Sigmoid colon (tissue), 7 donors: ENCODE measurements around the gene ARRDC1. TPM values are rescaled to one million over a fixed set of nuclear protein-coding genes. Genes with fewer than 3 reads are reported as not detected.
"Not testable (repeated sequence)": the region's sequence is repeated elsewhere in the genome, so short reads cannot be mapped to it uniquely, and the experiment has no call there.

Source experiments
- DNase-seq: peaks from one replicate; pipeline ENCODE4 v3.0.0-alpha.2; 2019
- H3K27ac ChIP-seq, 4 donors: fragments of 200-600 bp; sonication (generic); one replicate each; pipeline ENCODE4 v1.5.1; 2016 to 2019; ENCODE audit warnings: mild to moderate bottlenecking in 1 of 4
- H3K27me3 ChIP-seq, 3 donors: fragments of 200-600 bp; sonication (generic); one replicate each; pipeline ENCODE4 v1.5.1; 2019; ENCODE audit warnings: mild to moderate bottlenecking in 1 of 3
- H3K36me3 ChIP-seq, 4 donors: fragments of 200-600 bp; sonication (generic); one replicate each; pipeline ENCODE4 v1.5.1; 2016 to 2019
- H3K4me1 ChIP-seq, 4 donors: fragments of 200-600 bp; sonication (generic); one replicate each; pipeline ENCODE4 v1.5.1; 2017 to 2019
- H3K4me3 ChIP-seq, 4 donors: fragments of 200-600 bp; sonication (generic); one replicate each; pipeline ENCODE4 v1.5.1; 2017 to 2019; ENCODE audit warnings: mild to moderate bottlenecking in 2 of 4, moderate library complexity in 1 of 4
- H3K9me3 ChIP-seq, 4 donors: fragments of 200-600 bp in 3 of 4; sonication (generic) in 3 of 4; one replicate each; pipeline versions ENCODE4 v1.5.1 to v1.6.1; 2013 to 2019
- EP300 ChIP-seq, 4 donors: sonication (generic); formaldehyde crosslinking; IDR thresholded peaks; one replicate each; pipeline ENCODE4 v1.6.1; 2017; ENCODE audit warnings: antibody characterized with exemption in 4 of 4
- POLR2A ChIP-seq, 2 donors: fragments of 450-650 bp; IDR thresholded peaks; one replicate each; pipeline ENCODE4 v1.6.1; 2016; ENCODE audit warnings: antibody characterized with exemption in 2 of 2, mild to moderate bottlenecking in 2 of 2, moderate library complexity in 2 of 2
- POLR2AphosphoS5 ChIP-seq, 4 donors: sonication (generic); formaldehyde crosslinking; IDR thresholded peaks; one replicate each; pipeline ENCODE4 v1.6.1; 2017; ENCODE audit warnings: antibody characterized with exemption in 4 of 4
- WGBS, 2 donors: extraction: QIAGEN DNeasy Blood & Tissue Kit; methylation state at CpG; one replicate each; pipeline ENCODE4 v1.1.7; 2013; 5-methylcytosine and 5-hydroxymethylcytosine counted together
- intact Hi-C: fragments of 100-400 bp; cut with DNase I; formaldehyde crosslinking; loops from one replicate; pipeline ENCODE4 v1.15.1; 2023
- polyA plus RNA-seq, 3 donors: library from polyadenylated mRNA; stranded (reverse); fragments of 200-250 nt; gene quantifications; one replicate each; pipeline ENCODE4 v1.2.3, GENCODE V29; 2013
- total RNA-seq, 4 donors: library from RNA; depleted of rRNA; stranded (reverse); fragments of >200 nt; gene quantifications; one replicate each; pipeline ENCODE4 v1.1.0, GENCODE V29; 2016
- TF ChIP-seq, protein P1 (sequence below), 4 experiments: fragments of 450-650 bp in 3 of 4; fragments of 200-600 bp in 1 of 4; IDR thresholded peaks; one replicate each; pipeline ENCODE4 v1.5.1; 2016 to 2019; ENCODE audit warnings: antibody characterized with exemption in 4 of 4, mild to moderate bottlenecking in 3 of 4, moderate library complexity in 2 of 4
- donor health status: healthy with polysubstance abuse.
- donor health status: Bipolar disorder and iron deficiency.
- donor health status: healthy.

The ARRDC1 gene
- total and polyA plus RNA-seq, 7 donors, result 12.5 to 131 (median 26.3) TPM

DNA sequence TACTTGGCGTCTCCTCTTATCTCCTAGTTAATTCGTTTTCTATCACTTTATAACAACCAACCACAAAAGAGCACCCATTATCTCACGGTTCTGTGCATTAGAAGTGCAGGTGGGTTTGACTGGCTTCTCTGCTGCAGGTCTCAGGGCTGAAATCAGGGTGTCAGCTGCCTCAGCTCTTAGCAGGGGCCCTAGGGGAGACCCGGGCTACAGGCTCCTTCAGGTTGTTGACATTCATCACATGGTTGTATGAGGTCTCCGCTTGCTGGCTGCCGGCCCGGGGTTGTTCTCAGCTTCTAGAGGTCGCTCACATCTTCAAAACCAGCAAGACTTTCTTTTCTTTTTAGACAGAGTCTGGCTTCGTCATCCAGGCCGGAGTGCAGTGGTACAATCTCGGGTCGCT is 12.3 kb upstream of the ARRDC1 start:
- TF ChIP-seq EP300 (IDR thresholded peaks at IDR 0.05) (no peak), POLR2A (IDR thresholded peaks at IDR 0.05) (no peak), POLR2AphosphoS5 (IDR thresholded peaks at IDR 0.05) (no peak)
- TF ChIP-seq, protein P1, sequence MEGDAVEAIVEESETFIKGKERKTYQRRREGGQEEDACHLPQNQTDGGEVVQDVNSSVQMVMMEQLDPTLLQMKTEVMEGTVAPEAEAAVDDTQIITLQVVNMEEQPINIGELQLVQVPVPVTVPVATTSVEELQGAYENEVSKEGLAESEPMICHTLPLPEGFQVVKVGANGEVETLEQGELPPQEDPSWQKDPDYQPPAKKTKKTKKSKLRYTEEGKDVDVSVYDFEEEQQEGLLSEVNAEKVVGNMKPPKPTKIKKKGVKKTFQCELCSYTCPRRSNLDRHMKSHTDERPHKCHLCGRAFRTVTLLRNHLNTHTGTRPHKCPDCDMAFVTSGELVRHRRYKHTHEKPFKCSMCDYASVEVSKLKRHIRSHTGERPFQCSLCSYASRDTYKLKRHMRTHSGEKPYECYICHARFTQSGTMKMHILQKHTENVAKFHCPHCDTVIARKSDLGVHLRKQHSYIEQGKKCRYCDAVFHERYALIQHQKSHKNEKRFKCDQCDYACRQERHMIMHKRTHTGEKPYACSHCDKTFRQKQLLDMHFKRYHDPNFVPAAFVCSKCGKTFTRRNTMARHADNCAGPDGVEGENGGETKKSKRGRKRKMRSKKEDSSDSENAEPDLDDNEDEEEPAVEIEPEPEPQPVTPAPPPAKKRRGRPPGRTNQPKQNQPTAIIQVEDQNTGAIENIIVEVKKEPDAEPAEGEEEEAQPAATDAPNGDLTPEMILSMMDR (IDR thresholded peaks at IDR 0.05), result no peak
- Histone ChIP-seq H3K9me3 (no peaks in the 10 kb centered on the region), H3K4me3 (no peak overlapping the region), H3K27me3 (no peaks in the 10 kb centered on the region), H3K27ac (no peak overlapping the region), H3K4me1 (peaks cover 0 to 27% (median 22%) of the 10 kb centered on the region in 4 donors), H3K36me3 (peaks cover 0 to 2% (median 0%) of the 10 kb centered on the region in 4 donors)
- no peak for DNase-seq
- intact Hi-C loops, result no loop called here
- 83 to 86% methylated on average over 12 of the region's 12 CpGs for WGBS, 2 donors

DNA sequence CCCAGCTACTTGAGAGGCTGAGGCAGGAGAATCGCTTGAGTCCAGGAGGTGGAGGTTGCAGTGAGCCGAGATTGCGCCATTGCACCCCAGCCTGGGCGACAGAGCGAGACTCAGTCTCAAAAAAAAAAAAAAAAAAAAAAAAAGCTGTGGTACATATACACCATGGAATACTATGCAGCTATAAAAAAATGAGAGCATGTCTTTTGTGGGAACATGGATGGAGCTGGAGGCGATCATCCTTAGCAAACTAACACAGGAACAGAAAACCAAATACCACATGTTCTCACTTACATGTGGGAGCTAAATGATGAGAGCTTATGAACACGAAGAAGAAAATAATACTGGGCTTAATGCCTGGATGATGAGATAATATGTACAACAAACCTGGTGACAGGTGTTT is 8.9 kb upstream of the ARRDC1 start:
- H3K4me1 ChIP-seq, DNase-seq, H3K27me3 ChIP-seq, intact Hi-C loops, H3K4me3 ChIP-seq, H3K36me3 ChIP-seq, H3K9me3 ChIP-seq, H3K27ac ChIP-seq: not testable (repeated sequence)
- WGBS, 2 donors, result 92 to 94% methylated on average over 7 of the region's 7 CpGs

DNA sequence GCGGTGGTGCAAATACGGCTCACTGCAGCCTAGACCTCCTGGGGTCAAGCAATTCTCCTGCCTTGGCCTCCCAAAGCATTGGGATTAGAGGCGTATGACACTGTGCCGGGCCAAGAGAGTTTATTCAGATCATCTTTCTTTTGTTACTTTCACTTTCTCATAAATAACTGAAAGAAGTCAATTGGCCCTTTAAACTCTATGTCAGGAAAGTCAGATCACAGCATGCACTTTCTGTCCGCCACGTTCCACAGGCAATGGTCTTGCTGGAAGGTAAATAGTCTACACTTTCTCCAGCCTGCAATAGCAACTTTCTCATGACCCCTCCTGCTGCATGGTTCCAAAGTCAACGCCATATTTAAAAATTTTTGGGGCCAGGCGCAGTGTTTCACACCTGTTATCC is 6.5 kb upstream of the ARRDC1 start:
- H3K27me3 ChIP-seq, result no peaks in the 10 kb centered on the region

DNA sequence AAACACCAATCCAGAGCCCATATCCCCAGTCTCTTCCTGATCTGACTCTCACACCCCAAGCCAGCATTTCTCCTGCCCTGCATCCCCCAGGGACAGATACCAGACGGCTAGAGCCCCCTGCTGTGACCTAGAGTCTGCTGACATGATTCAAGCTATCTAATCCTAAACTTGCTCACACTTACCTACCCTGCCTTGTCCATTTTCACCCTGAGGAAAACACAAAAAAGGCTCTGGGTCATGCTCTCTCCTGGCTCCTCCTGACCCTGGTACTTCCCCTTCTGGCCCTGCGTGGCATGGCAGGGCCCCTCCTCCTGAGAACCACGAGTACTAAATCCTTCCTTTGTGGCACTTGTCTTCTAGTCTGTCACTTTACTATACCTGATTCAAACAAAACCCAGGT is 2.8 kb upstream of the ARRDC1 start:
- no peak for DNase-seq
- TF ChIP-seq POLR2AphosphoS5 (IDR thresholded peaks at IDR 0.05) (no peak), POLR2A (IDR thresholded peaks at IDR 0.05) (no peak)
- no peak overlapping the region for H3K4me3 ChIP-seq
- H3K4me1 ChIP-seq, result peaks cover 0 to 30% (median 25%) of the 10 kb centered on the region in 4 donors
- no peaks in the 10 kb centered on the region for H3K27me3 ChIP-seq
- no peaks in the 10 kb centered on the region for H3K36me3 ChIP-seq
- no peak overlapping the region for H3K27ac ChIP-seq
- 10 to 18% methylated on average over 3 of the region's 3 CpGs for WGBS, 2 donors
- no peaks in the 10 kb centered on the region for H3K9me3 ChIP-seq
- intact Hi-C loops, result loop anchor here (10.0 kb wide), 1 partner anchor 148 kb away; the partner anchor contains the start of gene NSMF

More for the DNA sequence above, 6.5 kb upstream of the ARRDC1 start:
- 71 to 78% methylated on average over 8 of the region's 8 CpGs for WGBS, 2 donors
- H3K4me3 ChIP-seq, result no peak overlapping the region
- no peaks in the 10 kb centered on the region for H3K36me3 ChIP-seq
- DNase-seq, result no peak
- no peak for TF ChIP-seq POLR2AphosphoS5 (IDR thresholded peaks at IDR 0.05)
- no peak for TF ChIP-seq POLR2A (IDR thresholded peaks at IDR 0.05)
- no peak for TF ChIP-seq EP300 (IDR thresholded peaks at IDR 0.05)
- TF ChIP-seq, protein P1 (IDR thresholded peaks at IDR 0.05), result no peak
- H3K27ac ChIP-seq, result no peak overlapping the region
- intact Hi-C loops, result no loop called here
- no peaks in the 10 kb centered on the region for H3K9me3 ChIP-seq
- no peaks in the 10 kb centered on the region for H3K4me1 ChIP-seq

DNA sequence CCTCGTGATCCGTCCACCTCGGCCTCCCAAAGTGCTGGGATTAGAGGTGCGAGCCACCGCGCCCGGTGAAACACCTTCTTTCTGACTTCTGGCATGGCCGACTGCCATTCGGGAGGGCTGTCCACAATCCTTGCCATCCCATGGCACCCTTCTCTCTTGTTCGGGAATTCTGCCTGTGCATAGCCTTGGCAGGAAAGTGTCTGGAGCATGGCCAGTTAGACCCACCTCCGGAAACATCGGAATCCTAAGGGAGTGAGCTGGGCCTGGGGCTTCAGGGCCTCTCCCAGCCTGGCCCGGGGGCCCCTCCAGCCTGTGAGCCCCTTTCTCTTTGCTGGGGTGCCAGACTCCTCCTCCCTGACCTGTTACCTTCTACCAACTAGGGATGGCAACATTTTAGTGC is 1.6 kb upstream of the ARRDC1 start:
- Histone ChIP-seq H3K36me3 (no peaks in the 10 kb centered on the region), H3K9me3 (no peaks in the 10 kb centered on the region), H3K27ac (no peak overlapping the region), H3K4me3 (no peak overlapping the region), H3K4me1 (peaks cover 0 to 32% (median 25%) of the 10 kb centered on the region in 4 donors), H3K27me3 (no peaks in the 10 kb centered on the region)
- DNase-seq, result no peak
- WGBS, 2 donors, result 77 to 90% methylated on average over 13 of the region's 13 CpGs
- intact Hi-C loops, result loop anchor here (2.0 to 10.0 kb wide), 2 partner anchors 15 to 149 kb away; partner anchors contain the start of genes EHMT1 and NSMF
- TF ChIP-seq EP300 (IDR thresholded peaks at IDR 0.05), result no peak
- no peak for TF ChIP-seq POLR2A (IDR thresholded peaks at IDR 0.05)
- TF ChIP-seq, protein P1 (IDR thresholded peaks at IDR 0.05), result no peak
- no peak for TF ChIP-seq POLR2AphosphoS5 (IDR thresholded peaks at IDR 0.05)
